HG03378 (cell line): ENCODE results near the gene GFRA1.

Experiments used
- ATAC-seq: cut with Tn5 transposase; IDR thresholded peaks from one replicate; pipeline ENCODE4 v1.9.1; 2021; ENCODE audit warnings: mild to moderate bottlenecking, moderate library complexity; ENCODE audit not compliant: unreplicated experiment

Gene GFRA1, protein sequence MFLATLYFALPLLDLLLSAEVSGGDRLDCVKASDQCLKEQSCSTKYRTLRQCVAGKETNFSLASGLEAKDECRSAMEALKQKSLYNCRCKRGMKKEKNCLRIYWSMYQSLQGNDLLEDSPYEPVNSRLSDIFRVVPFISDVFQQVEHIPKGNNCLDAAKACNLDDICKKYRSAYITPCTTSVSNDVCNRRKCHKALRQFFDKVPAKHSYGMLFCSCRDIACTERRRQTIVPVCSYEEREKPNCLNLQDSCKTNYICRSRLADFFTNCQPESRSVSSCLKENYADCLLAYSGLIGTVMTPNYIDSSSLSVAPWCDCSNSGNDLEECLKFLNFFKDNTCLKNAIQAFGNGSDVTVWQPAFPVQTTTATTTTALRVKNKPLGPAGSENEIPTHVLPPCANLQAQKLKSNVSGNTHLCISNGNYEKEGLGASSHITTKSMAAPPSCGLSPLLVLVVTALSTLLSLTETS

DNA sequence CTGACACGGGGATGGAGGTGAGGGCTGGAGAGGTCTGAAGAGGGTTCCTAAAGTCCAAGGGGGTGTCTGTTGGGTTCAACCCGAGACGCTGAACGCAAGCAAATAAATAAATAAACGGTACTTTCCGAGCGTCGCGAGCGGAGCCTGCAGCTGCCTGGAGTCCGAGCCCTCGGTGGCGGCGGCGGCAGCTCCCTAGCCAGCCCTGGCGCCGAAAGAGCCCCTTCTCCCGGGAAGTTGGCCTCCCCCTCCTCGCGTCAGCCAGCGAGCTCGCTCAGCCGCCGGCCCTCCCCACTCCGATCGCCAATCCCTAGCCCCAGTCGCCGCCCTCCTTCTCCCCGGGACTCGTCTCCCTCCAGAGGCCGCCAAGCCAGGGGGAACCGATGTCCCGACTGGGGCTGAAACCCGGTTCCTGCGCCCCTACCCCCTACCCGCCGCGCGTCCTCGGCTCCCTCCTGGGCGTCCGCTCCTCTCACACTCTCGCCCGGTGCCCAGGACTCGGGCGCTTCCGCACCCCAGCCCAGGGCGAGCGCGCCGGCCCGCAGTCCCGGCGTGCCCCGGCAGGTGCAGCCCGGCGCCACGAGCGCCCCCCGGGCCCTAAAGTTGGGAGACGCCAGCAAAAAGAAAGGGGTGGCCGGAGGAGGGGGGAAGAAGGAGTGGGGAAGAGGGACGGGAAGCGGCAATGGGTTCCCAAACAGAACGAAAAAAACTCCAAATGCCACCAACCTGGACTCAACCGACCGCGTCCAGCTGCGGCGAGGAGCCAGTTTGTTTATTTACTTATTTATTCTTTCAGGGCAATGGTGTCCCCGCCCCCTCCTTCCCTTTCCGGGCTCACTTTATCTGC lies at the start of gene GFRA1:
Gene GFRA1 (minus strand): TSS at position 767 of the 844 bp plus-strand sequence. CDS start 1,177 bp downstream, outside the sequence.
- no peak for ATAC-seq

- peak; percentile 45 for ATAC-seq
Observed at GRCh38 chr10:116316503-116316902, 43.5 kb upstream of the GFRA1 start.

GRCh38 chr10:116312548-116312947 lies 39.5 kb upstream of the GFRA1 start:
- ATAC-seq, result no peak

- ATAC-seq, result no peak
Observed at GRCh38 chr10:116311706-116312490, 38.9 kb upstream of the GFRA1 start.

- no peak for ATAC-seq
Observed at GRCh38 chr10:116311016-116311415, 38.0 kb upstream of the GFRA1 start.

- ATAC-seq, result no peak
Observed at GRCh38 chr10:116307455-116307854, 34.4 kb upstream of the GFRA1 start.

GRCh38 chr10:116306847-116307246 lies 33.8 kb upstream of the GFRA1 start:
- ATAC-seq, result no peak

DNA sequence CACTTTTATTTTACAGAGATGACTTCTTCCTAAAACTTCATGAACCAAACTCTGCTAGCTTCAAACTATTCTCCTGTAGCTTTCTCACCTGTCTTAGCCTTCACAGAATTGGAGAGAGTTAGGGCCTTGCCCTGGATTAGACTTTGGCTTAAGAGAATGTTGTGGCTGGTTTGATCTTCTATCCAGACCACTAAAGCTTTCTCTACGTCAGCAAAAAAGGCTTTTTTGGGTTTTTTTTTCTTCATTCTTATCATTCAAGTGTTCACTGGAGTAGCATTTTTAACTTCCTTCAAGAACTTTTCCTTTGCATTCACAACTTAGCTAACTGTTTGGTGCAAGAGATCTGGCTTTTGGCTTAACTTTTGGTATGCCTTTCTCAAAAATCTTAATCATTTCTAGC lies 31.9 kb upstream of the GFRA1 start:
- no peak for ATAC-seq

DNA sequence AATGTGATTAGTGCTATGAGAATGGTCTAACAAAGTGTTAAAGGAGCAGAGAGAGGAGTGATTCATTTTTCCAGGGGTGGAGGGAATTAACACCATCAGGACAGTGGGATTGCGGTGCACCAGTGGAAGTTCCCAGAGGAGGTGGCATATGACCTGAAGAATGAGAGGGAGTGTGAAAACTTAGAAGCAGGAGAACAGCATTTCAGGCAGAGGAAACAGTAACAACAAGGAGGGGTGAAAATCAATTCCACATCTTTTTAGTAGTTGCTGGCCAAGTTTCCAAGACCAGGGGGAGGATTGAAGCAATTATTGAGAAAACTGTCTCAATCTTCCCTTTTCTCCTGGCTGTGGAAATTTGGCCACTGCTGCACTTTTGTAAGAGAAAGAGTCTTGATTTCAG lies 27.5 kb upstream of the GFRA1 start:
- no peak for ATAC-seq

DNA sequence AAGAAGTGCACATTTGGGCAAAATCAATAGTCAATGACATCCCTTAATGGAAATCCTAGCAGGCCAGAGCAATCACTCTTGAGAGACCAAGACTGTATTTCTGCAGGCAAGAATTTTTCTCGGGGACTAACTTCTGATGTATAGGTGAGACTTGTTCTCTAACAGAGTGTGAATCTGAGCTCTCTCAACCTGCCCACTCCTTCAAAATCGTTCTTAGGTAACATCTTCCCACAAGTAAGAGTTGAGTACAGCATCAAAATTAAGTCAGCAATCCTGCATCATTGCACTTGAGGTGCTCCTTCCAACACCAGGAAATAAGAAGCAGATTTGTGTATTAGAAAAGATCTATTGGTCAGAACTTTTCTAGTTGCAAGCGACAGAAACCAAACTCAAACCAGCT lies 25.6 kb upstream of the GFRA1 start:
- ATAC-seq, result no peak

- no peak for ATAC-seq
Observed at GRCh38 chr10:116296291-116296721, 23.3 kb upstream of the GFRA1 start.

DNA sequence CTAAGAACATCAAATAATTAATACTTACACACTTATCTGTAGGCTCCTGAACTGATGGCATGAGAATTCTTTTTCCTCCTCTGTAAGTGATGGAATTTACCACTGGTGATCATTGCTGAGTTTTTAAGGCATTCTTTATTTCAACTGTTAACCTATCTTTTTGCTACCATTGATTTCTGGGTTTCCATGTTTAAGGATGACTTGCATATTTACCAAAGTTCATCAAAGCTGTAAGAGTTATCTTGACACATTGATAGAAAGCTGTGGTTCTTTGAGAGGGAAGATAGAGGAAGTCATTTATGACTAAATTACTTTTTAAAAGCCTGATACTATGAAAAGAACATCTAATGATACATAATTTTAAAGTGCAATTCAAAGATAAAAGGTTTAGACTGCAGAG lies 19.5 kb upstream of the GFRA1 start:
- no peak for ATAC-seq

- no peak for ATAC-seq
Observed at GRCh38 chr10:116289652-116290051, 16.6 kb upstream of the GFRA1 start.

DNA sequence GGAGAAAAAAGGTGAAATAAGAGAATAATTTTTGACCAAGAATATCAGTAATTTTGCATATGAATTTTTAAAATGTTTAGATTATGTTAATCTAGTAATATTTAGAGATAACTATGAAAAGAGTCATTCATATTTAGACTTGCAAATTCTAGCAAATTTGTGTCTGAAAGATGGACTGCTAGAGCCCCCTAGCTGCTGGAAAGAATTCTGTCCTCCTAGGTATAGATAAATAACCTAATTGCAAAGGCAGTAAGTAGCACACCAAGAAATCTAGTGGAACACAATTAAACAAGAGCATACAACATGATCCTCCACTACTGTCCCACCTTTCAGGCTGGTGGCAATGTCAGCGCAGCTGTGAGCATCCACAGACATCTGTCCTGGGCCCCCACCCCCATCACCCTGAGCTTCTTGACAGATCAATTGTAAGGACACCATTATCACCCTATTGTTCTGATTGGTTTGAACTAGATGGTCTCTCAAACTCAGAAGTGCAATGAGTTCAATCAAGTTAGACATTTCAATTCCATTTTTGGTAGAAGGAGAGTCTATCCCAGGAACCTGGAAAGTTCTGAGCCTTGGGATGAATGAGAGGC lies 15.0 kb upstream of the GFRA1 start:
- ATAC-seq, result no peak

GRCh38 chr10:116286626-116287200 lies 13.7 kb upstream of the GFRA1 start:
- no peak for ATAC-seq

- no peak for ATAC-seq
Observed at GRCh38 chr10:116281775-116282174, 8.8 kb upstream of the GFRA1 start.

DNA sequence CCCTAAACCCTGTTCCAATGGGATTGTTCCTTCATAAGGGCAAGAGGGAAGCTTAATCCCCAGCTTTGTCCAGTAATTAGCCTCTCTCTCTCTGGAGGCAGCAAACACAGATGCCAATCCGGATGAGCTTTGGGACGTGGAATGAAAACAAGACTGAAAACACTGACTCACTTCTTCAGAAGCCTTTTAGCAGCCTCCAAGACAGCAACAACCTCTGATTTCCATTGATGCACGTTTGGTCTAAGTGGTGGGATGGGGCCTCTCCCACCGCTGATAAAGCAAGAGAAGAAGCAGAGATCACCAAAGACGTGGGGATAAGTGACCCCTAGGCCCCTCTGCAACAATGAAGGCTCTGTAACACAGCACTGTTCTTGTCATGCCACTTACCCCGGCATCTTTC lies 5.8 kb upstream of the GFRA1 start:
- ATAC-seq, result no peak

- no peak for ATAC-seq
Observed at GRCh38 chr10:116276981-116277380, 4.0 kb upstream of the GFRA1 start.

GRCh38 chr10:116274064-116274904 lies 1.3 kb upstream of the GFRA1 start:
- ATAC-seq, result no peak
